WTC11 (cell line): ENCODE measurements around the gene PAX8. TPM values are rescaled to one million over a fixed set of nuclear protein-coding genes. Genes with fewer than 3 reads are reported as not detected.
"Not testable (repeated sequence)": the region's sequence is repeated elsewhere in the genome, so short reads cannot be mapped to it uniquely, and the experiment has no call there.

Experiments used
- ATAC-seq: fragments of 200-7000 bp; cut with Tn5 transposase; 2 replicates; pipeline ENCODE4 v1.10.0; 2021; ENCODE audit warnings: mild to moderate bottlenecking, moderate library complexity
- CTCF ChIA-PET: fragments of 300-600 bp; sonication (Branson Sonifier 250); formaldehyde crosslinking; loops from one replicate; lab custom pipeline; 2021; ENCODE audit warnings: antibody characterized with exemption; lab: Charles Lee
- POLR2A ChIA-PET: fragments of 350-600 bp; sonication (Branson Sonifier 250); formaldehyde crosslinking; loops from one replicate; lab custom pipeline; 2021; ENCODE audit warnings: antibody characterized with exemption; lab: Charles Lee
- DNase-seq: peaks from one replicate; pipeline ENCODE4 v3.0.0; 2021; ENCODE audit warnings: low spot score
- H3K27ac Mint-ChIP-seq: 2 replicates; pipeline ENCODE4 v1.8.0; 2021; ENCODE audit warnings: mixed read lengths
- H3K27me3 Mint-ChIP-seq: 2 replicates; pipeline ENCODE4 v1.8.0; 2021; ENCODE audit warnings: low read depth, mild to moderate bottlenecking, moderate library complexity, mixed read lengths
- H3K36me3 Mint-ChIP-seq: 2 replicates; pipeline ENCODE4 v1.8.0; 2021; ENCODE audit warnings: mixed read lengths
- H3K4me1 Mint-ChIP-seq: 2 replicates; pipeline ENCODE4 v1.8.0; 2022; ENCODE audit warnings: mixed read lengths
- H3K4me3 Mint-ChIP-seq: 2 replicates; pipeline ENCODE4 v1.8.0; 2021; ENCODE audit warnings: mild to moderate bottlenecking, moderate library complexity, mixed read lengths
- H3K9me3 Mint-ChIP-seq: 2 replicates; pipeline ENCODE4 v1.8.0; 2021; ENCODE audit warnings: mixed read lengths
- HMGXB4 ChIP-seq: sonication (generic); formaldehyde crosslinking; IDR thresholded peaks from 2 replicates; pipeline ENCODE4 v1.8.1; 2023; ENCODE audit warnings: mild to moderate bottlenecking, moderate library complexity, missing genetic modification reagents
- NFYB ChIP-seq: sonication (generic); formaldehyde crosslinking; conservative IDR thresholded peaks from 2 replicates; pipeline ENCODE4 v1.8.0; 2022; ENCODE audit warnings: low read depth, missing genetic modification reagents
- NR2C2 ChIP-seq: sonication (generic); formaldehyde crosslinking; IDR thresholded peaks from 2 replicates; pipeline ENCODE4 v1.8.0; 2022; ENCODE audit warnings: mild to moderate bottlenecking, missing genetic modification reagents
- RELA ChIP-seq: sonication (generic); formaldehyde crosslinking; IDR thresholded peaks from 2 replicates; pipeline ENCODE4 v1.8.1; 2022; ENCODE audit warnings: missing genetic modification reagents, mild to moderate bottlenecking, borderline replicate concordance
- TEAD1 ChIP-seq: sonication (generic); formaldehyde crosslinking; IDR thresholded peaks from 2 replicates; pipeline ENCODE4 v1.8.0; 2022; ENCODE audit warnings: mild to moderate bottlenecking, missing genetic modification reagents
- ZNF121 ChIP-seq: sonication (generic); formaldehyde crosslinking; IDR thresholded peaks from 2 replicates; pipeline ENCODE4 v1.8.0; 2023; ENCODE audit warnings: missing genetic modification reagents
- ZNF532 ChIP-seq: fragments of 250-450 bp; sonication (Bioruptor Pico); IDR thresholded peaks from 2 replicates; pipeline ENCODE4 v1.9.0; 2021; ENCODE audit warnings: mild to moderate bottlenecking, borderline replicate concordance
- total RNA-seq: library from RNA; stranded (reverse); gene quantifications from 3 replicates; pipeline ENCODE4 v1.2.3, GENCODE V29; 2021
- TF ChIP-seq, protein P1 (sequence below): sonication (generic); formaldehyde crosslinking; IDR thresholded peaks from 2 replicates; pipeline ENCODE4 v1.8.0; 2023; ENCODE audit warnings: mild to moderate bottlenecking, missing genetic modification reagents
- TF ChIP-seq, protein P2 (sequence below): fragments of 250-450 bp; sonication (Bioruptor Pico); IDR thresholded peaks from 2 replicates; pipeline ENCODE4 v1.9.0; 2021; ENCODE audit warnings: moderate library complexity, mild to moderate bottlenecking, inconsistent platforms, borderline replicate concordance
- TF ChIP-seq, protein P3 (sequence below): fragments of 250-450 bp; sonication (Bioruptor Pico); IDR thresholded peaks from 2 replicates; pipeline ENCODE4 v2.1.2; 2022; ENCODE audit warnings: mild to moderate bottlenecking, moderate library complexity

The PAX8 gene
- total RNA-seq, 1 experiment from 2014 or later = 0.35 TPM

DNA sequence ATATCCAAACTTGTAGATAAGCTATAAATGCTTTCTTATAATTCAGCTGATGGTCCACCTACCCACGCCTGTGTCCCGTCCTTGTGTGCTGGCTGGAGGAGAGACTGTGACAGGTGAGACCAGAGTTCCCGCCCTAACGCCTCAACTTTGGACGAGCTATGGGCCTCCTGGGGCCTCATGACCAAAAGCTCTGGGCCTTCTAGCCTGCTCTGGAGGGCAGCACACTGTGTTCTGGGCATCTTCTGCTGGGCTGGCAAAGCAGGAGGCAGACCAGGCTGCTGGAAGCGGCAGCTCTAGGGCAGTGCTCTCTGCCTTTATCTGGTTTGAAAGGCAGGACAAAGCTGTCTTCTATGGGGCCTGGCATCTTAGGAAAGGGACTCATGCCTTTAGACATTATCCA is 26.0 kb upstream of the PAX8 start:
- no peak for DNase-seq
- CTCF ChIA-PET = no interaction called here
- Mint-ChIP-seq H3K4me1 (peaks cover 12% of the 10 kb centered on the region), H3K27me3 (peaks cover 13% of the 10 kb centered on the region), H3K9me3 (no peaks in the 10 kb centered on the region), H3K4me3 (no peak overlapping the region), H3K27ac (no peak overlapping the region), H3K36me3 (no peaks in the 10 kb centered on the region)
- POLR2A ChIA-PET = no interaction called here
- ATAC-seq = no peak
- TF ChIP-seq, protein P1, sequence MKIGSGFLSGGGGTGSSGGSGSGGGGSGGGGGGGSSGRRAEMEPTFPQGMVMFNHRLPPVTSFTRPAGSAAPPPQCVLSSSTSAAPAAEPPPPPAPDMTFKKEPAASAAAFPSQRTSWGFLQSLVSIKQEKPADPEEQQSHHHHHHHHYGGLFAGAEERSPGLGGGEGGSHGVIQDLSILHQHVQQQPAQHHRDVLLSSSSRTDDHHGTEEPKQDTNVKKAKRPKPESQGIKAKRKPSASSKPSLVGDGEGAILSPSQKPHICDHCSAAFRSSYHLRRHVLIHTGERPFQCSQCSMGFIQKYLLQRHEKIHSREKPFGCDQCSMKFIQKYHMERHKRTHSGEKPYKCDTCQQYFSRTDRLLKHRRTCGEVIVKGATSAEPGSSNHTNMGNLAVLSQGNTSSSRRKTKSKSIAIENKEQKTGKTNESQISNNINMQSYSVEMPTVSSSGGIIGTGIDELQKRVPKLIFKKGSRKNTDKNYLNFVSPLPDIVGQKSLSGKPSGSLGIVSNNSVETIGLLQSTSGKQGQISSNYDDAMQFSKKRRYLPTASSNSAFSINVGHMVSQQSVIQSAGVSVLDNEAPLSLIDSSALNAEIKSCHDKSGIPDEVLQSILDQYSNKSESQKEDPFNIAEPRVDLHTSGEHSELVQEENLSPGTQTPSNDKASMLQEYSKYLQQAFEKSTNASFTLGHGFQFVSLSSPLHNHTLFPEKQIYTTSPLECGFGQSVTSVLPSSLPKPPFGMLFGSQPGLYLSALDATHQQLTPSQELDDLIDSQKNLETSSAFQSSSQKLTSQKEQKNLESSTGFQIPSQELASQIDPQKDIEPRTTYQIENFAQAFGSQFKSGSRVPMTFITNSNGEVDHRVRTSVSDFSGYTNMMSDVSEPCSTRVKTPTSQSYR = no peak
- TF ChIP-seq NFYB (CRISPR knock-in tag) = no peak

GRCh38 chr2:113302216-113302980 is 23.7 kb upstream of the PAX8 start:
- H3K27ac Mint-ChIP-seq, H3K9me3 Mint-ChIP-seq, H3K36me3 Mint-ChIP-seq, CTCF ChIA-PET, POLR2A ChIA-PET, DNase-seq, ATAC-seq, H3K4me3 Mint-ChIP-seq: not testable (repeated sequence)
- peaks cover 12% of the 10 kb centered on the region for H3K4me1 Mint-ChIP-seq
- H3K27me3 Mint-ChIP-seq = peaks cover 15% of the 10 kb centered on the region

DNA sequence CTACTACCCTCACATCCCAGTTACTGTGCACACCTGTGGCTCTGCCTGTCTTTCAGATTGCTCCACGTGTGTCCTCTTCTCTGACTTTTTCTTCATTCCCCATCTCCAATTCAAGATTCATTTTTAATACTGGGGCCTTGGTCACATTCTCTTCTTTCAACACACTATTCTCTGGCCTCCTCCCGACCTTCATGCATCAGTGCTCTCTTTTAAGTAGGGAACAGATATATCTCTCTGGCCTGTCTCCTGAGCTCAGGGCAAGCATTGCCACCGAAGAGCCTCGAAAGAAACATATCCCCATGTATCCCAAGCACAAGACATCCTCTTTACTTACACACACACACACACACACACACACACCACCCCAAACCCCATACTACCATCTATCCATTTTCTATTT is 21.6 kb upstream of the PAX8 start:
- no peak for ATAC-seq
- Mint-ChIP-seq H3K27ac (no peak overlapping the region), H3K27me3 (peaks cover 20% of the 10 kb centered on the region), H3K9me3 (no peaks in the 10 kb centered on the region), H3K4me3 (no peak overlapping the region), H3K4me1 (0 out of 2 replicates have a peak, but pooled peaks cover 2% of the 10 kb centered on the region), H3K36me3 (no peaks in the 10 kb centered on the region)
- no peak for DNase-seq
- TF ChIP-seq, protein P2, sequence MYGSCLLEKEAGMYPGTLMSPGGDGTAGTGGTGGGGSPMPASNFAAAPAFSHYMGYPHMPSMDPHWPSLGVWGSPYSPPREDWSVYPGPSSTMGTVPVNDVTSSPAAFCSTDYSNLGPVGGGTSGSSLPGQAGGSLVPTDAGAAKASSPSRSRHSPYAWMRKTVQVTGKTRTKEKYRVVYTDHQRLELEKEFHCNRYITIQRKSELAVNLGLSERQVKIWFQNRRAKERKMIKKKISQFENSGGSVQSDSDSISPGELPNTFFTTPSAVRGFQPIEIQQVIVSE (CRISPR knock-in tag) = no peak
- TF ChIP-seq TEAD1 (no peak), RELA (no peak)
- ChIA-PET POLR2A (no interaction called here), CTCF (no interaction called here)

DNA sequence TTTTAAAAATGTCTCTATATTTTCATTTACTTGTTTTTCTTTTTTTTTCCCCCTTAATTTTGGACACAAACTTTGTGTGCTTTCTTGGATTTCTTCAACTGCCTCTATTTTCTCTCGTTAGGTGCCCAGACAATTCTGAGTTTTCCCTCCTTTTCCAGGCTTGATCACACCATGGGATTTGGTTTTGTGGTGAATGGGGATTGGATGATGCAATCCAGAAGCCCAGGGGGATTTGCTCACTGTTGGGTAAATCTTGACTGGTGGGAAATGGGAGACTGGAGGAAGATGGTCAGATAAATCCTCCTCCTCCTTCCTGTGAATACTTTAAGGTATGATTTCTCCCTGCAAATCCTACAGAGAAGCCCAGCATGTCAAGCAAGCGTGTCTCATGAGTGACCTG is 19.5 kb upstream of the PAX8 start:
- no peaks in the 10 kb centered on the region for H3K4me1 Mint-ChIP-seq
- H3K27me3 Mint-ChIP-seq = peaks cover 33% of the 10 kb centered on the region
- TF ChIP-seq NR2C2 (CRISPR knock-in tag) = no peak
- H3K27ac Mint-ChIP-seq = no peak overlapping the region
- H3K4me3 Mint-ChIP-seq = no peak overlapping the region
- DNase-seq = no peak
- CTCF ChIA-PET = no interaction called here
- no peak for ATAC-seq
- H3K36me3 Mint-ChIP-seq = no peaks in the 10 kb centered on the region
- POLR2A ChIA-PET = no interaction called here
- no peaks in the 10 kb centered on the region for H3K9me3 Mint-ChIP-seq

GRCh38 chr2:113297590-113297989 is 18.9 kb upstream of the PAX8 start:
- ATAC-seq (peak; percentile 46), DNase-seq (peak; percentile 57)
- peaks cover 39% of the 10 kb centered on the region for H3K27me3 Mint-ChIP-seq

DNA sequence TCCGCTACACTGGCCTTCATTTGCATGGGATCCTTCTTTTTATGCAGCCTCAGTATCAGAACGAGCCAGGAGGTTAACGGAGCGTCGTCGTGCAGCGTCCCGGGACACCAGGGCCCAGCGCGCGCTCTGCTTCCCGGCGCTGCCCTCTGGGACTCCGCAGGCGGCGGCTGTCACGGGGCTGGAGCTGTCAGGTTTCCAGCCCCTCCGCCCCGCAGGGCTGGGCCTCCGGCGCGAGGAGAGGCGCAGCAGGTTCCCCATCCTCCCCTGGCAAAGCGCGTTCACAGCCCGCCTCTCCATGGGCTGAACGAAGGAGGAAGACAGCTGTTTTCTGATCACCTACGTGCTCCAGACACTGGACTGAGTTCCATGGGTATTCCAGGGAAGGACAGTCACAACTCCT is 12.5 kb upstream of the PAX8 start:
- H3K27me3 Mint-ChIP-seq = peaks cover 96% of the 10 kb centered on the region
- H3K27ac Mint-ChIP-seq = no peak overlapping the region
- ChIA-PET POLR2A (no interaction called here), CTCF (interaction anchor here (1.0 to 1.3 kb wide), 4 partner anchors 42 to 153 kb away, joined by 3 to 4 read pairs (median 3); no protein-coding TSS in a partner anchor)
- H3K4me3 Mint-ChIP-seq = peak overlapping the region; percentile 59
- no peaks in the 10 kb centered on the region for H3K36me3 Mint-ChIP-seq
- DNase-seq (peak; percentile 45), ATAC-seq (peak; percentile 78)
- no peaks in the 10 kb centered on the region for H3K9me3 Mint-ChIP-seq
- peaks cover 9% of the 10 kb centered on the region for H3K4me1 Mint-ChIP-seq
- TF ChIP-seq, protein P3, sequence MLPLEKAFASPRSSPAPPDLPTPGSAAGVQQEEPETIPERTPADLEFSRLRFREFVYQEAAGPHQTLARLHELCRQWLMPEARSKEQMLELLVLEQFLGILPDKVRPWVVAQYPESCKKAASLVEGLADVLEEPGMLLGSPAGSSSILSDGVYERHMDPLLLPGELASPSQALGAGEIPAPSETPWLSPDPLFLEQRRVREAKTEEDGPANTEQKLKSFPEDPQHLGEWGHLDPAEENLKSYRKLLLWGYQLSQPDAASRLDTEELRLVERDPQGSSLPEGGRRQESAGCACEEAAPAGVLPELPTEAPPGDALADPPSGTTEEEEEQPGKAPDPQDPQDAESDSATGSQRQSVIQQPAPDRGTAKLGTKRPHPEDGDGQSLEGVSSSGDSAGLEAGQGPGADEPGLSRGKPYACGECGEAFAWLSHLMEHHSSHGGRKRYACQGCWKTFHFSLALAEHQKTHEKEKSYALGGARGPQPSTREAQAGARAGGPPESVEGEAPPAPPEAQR (CRISPR knock-in tag) = no peak
- no peak for TF ChIP-seq ZNF532 (CRISPR knock-in tag)
- no peak for TF ChIP-seq ZNF121 (CRISPR knock-in tag)
- TF ChIP-seq HMGXB4 = no peak

More at GRCh38 chr2:113297590-113297989, 18.9 kb upstream of the PAX8 start:
- H3K4me3 Mint-ChIP-seq, H3K27ac Mint-ChIP-seq, H3K9me3 Mint-ChIP-seq, POLR2A ChIA-PET, H3K4me1 Mint-ChIP-seq, H3K36me3 Mint-ChIP-seq: not testable (repeated sequence)
- CTCF ChIA-PET = interaction anchor here (0.7 to 1.9 kb wide), 2 partner anchors 14 to 93 kb away, joined by 3 to 5 read pairs; no protein-coding TSS in a partner anchor
